Upper lobe of right lung (tissue), 1 donor: ENCODE results near the gene JSRP1. TPM values are rescaled to one million over a fixed set of nuclear protein-coding genes. Genes with fewer than 3 reads are reported as not detected.

Experiments
- ATAC-seq: fragments of 200-7000 bp; cut with Tn5 transposase; one replicate; pipeline ENCODE4 v1.9.1; 2020; ENCODE audit warnings: mild to moderate bottlenecking, moderate library complexity
- DNase-seq: peaks from one replicate; pipeline ENCODE4 v3.0.0-alpha.2; 2020
- H3K27ac ChIP-seq: fragments of 200-600 bp; one replicate; pipeline ENCODE4 v1.8.0; 2022
- H3K27me3 ChIP-seq: fragments of 200-600 bp; one replicate; pipeline ENCODE4 v1.8.0; 2022; ENCODE audit warnings: mild to moderate bottlenecking
- H3K36me3 ChIP-seq: fragments of 200-600 bp; one replicate; pipeline ENCODE4 v1.8.0; 2022
- H3K4me1 ChIP-seq: fragments of 200-600 bp; one replicate; pipeline ENCODE4 v1.8.0; 2022
- H3K4me3 ChIP-seq: fragments of 200-600 bp; one replicate; pipeline ENCODE4 v1.8.0; 2022; ENCODE audit warnings: mild to moderate bottlenecking
- H3K9me3 ChIP-seq: fragments of 200-600 bp; one replicate; pipeline ENCODE4 v1.8.0; 2022
- intact Hi-C: fragments of 100-400 bp; cut with DNase I; formaldehyde crosslinking; loops from one replicate; pipeline ENCODE4 v1.11.0; 2022
- total RNA-seq: library from RNA; stranded (reverse); fragmentation: NEBNext Ultra II Directional; extraction: Animal tissue kit (Norgen Biotek cat#: 25700); gene quantifications from one replicate; pipeline ENCODE4 v1.2.1, GENCODE V29; 2021
- TF ChIP-seq, protein P1 (sequence below): fragments of 200-600 bp; IDR thresholded peaks from one replicate; pipeline ENCODE4 v1.8.0; 2022; ENCODE audit warnings: antibody characterized with exemption
- donor health status: DM: no; HTN: yes; CAD: no; lungs with severe emphysema.

JSRP1 gene
- total RNA-seq, 1 donor from 2014 or later: 1.1 TPM

DNA sequence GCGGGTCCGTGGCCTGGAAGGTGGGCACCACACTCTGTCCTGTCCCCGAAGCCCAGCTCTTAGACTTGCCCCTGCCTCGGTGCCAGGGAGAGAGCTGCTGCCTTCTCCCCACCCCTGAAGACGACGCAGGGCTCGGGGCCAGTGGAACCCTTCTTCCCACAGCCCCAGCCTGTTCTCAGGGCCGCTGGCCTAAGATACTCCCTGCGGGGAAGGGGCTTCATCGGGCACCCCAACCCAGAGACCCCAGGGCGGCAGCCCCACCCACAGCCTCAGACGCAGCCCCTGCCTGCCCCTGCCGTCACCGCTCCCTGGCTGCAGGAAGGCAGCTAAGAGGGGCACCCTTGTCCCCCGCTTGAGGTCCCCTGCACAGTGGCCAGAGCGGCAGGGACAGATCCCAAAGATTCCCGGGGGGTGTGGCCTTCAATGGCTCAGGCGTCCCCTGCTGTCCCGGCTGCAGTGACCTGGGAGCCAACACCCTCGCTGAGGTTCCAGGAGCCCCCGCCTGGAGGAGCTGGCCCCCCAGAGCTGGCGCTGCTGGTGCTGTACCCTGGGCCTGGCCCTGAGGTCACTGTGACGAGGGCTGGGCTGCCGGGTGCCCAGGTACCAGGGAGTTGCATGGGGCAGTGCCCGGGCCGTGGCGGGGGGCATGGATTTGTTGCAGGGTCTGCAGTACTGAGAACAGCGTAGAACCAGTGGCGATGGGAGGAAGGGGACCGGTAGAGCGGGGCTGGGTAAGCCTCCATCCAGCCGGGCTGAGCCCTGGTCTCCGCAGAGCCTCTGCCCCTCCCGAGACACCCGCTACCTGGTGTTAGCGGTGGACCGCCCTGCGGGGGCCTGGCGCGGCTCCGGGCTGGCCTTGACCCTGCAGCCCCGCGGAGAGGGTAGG, 6.1 kb downstream of the JSRP1 start:
- DNase-seq (no peak), ATAC-seq (no peak)
- Histone ChIP-seq H3K4me1 (peaks cover 30% of the 10 kb centered on the region), H3K27me3 (peaks cover 50% of the 10 kb centered on the region), H3K36me3 (peaks cover 26% of the 10 kb centered on the region), H3K9me3 (no peaks in the 10 kb centered on the region), H3K4me3 (no peak overlapping the region), H3K27ac (no peak overlapping the region)
- TF ChIP-seq, protein P1, sequence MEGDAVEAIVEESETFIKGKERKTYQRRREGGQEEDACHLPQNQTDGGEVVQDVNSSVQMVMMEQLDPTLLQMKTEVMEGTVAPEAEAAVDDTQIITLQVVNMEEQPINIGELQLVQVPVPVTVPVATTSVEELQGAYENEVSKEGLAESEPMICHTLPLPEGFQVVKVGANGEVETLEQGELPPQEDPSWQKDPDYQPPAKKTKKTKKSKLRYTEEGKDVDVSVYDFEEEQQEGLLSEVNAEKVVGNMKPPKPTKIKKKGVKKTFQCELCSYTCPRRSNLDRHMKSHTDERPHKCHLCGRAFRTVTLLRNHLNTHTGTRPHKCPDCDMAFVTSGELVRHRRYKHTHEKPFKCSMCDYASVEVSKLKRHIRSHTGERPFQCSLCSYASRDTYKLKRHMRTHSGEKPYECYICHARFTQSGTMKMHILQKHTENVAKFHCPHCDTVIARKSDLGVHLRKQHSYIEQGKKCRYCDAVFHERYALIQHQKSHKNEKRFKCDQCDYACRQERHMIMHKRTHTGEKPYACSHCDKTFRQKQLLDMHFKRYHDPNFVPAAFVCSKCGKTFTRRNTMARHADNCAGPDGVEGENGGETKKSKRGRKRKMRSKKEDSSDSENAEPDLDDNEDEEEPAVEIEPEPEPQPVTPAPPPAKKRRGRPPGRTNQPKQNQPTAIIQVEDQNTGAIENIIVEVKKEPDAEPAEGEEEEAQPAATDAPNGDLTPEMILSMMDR: no peak
- intact Hi-C loops: no loop called here

DNA sequence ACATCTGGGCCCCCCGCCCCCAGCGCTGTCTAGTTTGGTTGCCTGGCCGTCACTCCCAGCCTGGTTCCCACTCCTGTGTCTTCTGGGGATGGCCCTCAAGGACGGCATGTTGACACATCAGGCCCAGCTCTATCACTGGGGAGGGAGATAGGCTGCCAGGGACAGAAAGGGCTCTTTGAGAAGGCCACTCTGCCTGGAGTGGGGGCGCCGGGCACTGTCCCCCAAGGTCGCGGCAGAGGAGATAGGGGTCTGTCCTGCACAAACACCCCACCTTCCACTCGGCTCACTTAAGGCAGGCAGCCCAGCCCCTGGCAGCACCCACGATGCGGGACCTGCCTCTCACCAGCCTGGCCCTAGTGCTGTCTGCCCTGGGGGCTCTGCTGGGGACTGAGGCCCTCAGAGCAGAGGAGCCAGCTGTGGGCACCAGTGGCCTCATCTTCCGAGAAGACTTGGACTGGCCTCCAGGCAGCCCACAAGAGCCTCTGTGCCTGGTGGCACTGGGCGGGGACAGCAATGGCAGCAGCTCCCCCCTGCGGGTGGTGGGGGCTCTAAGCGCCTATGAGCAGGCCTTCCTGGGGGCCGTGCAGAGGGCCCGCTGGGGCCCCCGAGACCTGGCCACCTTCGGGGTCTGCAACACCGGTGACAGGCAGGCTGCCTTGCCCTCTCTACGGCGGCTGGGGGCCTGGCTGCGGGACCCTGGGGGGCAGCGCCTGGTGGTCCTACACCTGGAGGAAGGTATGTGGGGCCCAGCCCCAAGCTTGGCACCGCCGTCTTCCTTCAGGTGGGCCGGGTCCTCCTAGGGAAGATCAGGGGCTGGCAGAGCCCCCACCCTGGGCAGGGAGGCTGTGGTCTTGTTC, 7.0 kb downstream of the JSRP1 start, which contains the start of gene AMH:
Gene AMH, plus strand, starts transcription at position 314 of the 857 bp plus-strand sequence. Its CDS starts 10 bp downstream, at position 324.
- Histone ChIP-seq H3K4me1 (peaks cover 30% of the 10 kb centered on the region), H3K36me3 (peaks cover 35% of the 10 kb centered on the region), H3K9me3 (no peaks in the 10 kb centered on the region), H3K27ac (no peak within 1 kb of the TSS), H3K27me3 (peaks cover 50% of the 10 kb centered on the region), H3K4me3 (no peak within 1 kb of the TSS)
- DNase-seq (no peak), ATAC-seq (no peak)
- intact Hi-C loops: no loop called here
- TF ChIP-seq, protein P1: no peak

DNA sequence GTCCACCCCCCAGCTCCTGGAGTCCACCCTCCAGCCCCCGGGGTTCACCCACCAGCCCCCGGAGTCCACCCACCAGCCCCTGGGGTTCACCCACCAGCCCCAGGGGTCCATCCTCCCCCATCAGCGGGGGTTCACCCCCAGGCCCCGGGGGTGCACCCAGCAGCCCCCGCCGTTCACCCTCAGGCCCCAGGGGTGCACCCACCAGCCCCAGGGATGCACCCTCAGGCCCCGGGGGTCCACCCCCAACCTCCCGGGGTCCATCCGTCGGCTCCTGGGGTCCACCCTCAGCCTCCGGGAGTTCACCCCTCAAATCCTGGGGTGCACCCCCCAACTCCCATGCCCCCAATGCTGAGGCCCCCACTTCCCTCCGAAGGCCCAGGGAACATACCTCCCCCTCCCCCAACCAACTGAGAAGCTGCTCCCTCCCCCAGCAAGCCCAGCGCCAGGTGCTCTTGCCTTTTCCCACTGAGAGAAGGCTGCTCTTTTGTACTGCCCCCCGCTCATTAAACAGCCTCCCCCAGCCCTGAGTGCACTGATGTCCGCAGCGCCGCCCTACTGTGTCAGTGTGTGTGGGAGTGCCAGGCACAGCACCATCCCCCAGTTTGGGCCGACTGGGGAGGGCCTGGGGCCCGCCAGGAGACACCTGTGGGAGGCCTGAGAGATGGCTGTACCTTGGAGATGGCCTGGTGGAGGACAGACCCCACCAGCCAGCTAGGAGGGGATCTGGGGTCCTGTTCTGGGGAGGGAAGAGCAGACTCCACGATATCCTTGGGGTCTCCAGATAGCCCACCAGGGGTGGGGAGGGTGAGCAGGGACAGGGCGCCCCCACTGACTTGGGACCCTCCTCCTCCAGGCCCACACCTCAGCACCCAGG, 7.8 kb downstream of the JSRP1 start:
- no peak overlapping the region for H3K27ac ChIP-seq
- peaks cover 28% of the 10 kb centered on the region for H3K4me1 ChIP-seq
- TF ChIP-seq, protein P1: no peak
- H3K9me3 ChIP-seq: no peaks in the 10 kb centered on the region
- H3K36me3 ChIP-seq: peaks cover 44% of the 10 kb centered on the region
- no peak overlapping the region for H3K4me3 ChIP-seq
- ATAC-seq: no peak
- H3K27me3 ChIP-seq: peaks cover 42% of the 10 kb centered on the region
- DNase-seq: no peak
- intact Hi-C loops: no loop called here

DNA sequence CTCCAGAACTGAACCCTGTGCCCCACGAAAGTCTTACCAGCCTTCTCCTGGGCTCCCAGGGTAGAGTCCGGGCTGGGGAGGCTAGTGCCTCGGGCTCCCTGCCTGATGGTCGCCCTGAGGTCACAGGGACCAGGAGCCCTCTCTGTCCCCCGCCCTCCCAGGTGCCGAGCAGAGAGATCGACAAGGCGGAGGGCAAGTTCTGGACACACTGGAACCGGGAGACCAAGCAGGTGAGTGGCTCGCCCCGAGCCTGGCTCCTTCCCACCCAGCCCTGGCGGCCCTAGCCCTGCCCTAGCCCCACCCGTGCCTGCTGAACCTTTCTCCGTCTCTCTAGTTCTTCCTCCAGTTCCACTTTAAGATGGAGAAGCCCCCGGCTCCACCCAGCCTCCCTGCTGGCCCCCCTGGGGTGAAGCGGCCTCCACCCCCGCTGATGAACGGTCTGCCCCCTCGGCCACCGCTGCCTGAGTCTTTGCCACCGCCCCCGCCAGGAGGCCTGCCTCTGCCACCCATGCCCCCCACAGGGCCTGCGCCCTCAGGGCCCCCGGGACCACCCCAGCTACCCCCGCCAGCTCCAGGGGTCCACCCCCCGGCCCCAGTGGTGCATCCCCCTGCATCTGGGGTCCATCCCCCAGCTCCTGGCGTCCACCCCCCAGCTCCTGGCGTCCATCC, 8.7 kb downstream of the JSRP1 start:
- intact Hi-C loops: no loop called here
- DNase-seq (no peak), ATAC-seq (no peak)
- H3K27me3 ChIP-seq: peaks cover 34% of the 10 kb centered on the region
- TF ChIP-seq, protein P1: no peak
- no peaks in the 10 kb centered on the region for H3K9me3 ChIP-seq
- no peak overlapping the region for H3K27ac ChIP-seq
- peaks cover 28% of the 10 kb centered on the region for H3K4me1 ChIP-seq
- H3K36me3 ChIP-seq: peaks cover 46% of the 10 kb centered on the region
- no peak overlapping the region for H3K4me3 ChIP-seq
